Measurements from ENCODE around the gene ZDHHC9. TPM values are rescaled to one million over a fixed set of nuclear protein-coding genes. Genes with fewer than 3 reads are reported as not detected.

ZDHHC9 gene
- total and polyA plus RNA-seq, 2 donors from 2014 or later: 24.5 to 31.4 TPM

DNA sequence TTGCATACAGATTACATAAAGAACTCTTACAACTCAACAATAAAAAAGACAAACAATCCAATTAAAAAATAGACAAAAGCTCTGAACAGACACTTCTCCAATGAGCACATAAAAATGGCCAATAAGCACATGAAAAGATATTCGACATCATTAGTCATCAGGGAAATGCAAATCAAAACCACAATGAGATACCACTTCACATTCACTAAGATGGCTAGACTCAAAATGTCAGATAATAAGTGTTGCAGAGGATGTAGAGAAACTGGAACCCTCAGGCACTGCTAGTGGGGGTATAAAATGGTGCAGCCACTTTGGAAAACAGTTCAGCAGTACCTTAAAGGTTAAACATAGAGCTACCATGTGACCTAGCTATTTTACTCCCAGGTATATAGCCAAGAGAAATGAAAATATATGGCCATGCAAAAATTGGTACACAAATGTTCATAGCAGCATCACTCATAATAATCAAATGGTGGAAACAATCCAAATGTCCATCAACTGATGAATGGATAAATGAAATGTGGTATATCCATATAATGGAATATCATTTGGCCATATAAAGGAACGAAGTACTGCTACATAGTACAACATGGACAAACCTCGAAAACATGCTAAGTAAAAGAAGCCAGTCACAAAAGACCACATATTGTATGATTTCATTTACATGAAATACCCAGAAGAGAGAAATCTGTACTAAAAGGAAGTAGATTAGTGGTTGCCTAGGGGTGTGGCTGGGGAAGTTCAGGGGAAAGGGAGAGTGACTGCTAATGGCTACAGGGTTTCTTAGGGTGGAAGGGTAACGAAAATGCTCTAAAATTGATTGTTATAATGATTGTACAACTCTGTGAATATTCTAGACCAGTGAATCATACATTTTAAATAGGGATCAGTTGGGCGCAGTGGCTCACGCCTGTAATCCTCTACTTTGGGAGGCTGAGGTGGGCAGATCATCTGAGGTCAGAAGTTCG is 34.6 kb downstream of the ZDHHC9 start:
- no peak for DNase-seq
- Histone ChIP-seq H3K4me3 (ENCODE audit: low read length in 3 of 3) (no peak overlapping the region), H3K27ac (ENCODE audit: low read depth in 2 of 2, low read length in 2 of 2) (no peak overlapping the region), H3K4me1 (ENCODE audit: control insufficient read depth in 2 of 3, insufficient read depth in 2 of 3, low read depth in 1 of 3, low read length in 3 of 3) (no peaks in the 10 kb centered on the region), H3K27me3 (ENCODE audit: control insufficient read depth, insufficient read depth, low read length) (no peaks in the 10 kb centered on the region), H3K9ac (ENCODE audit: low read length in 3 of 3) (no peak overlapping the region), H3K9me3 (ENCODE audit: control insufficient read depth in 2 of 3, insufficient read depth in 1 of 3, low read length in 3 of 3) (no peaks in the 10 kb centered on the region), H3K36me3 (ENCODE audit: control insufficient read depth in 2 of 3, insufficient read depth in 3 of 3, low read length in 3 of 3) (peaks cover 0 to 7% (median 0%) of the 10 kb centered on the region in 3 donors)
- TF ChIP-seq, protein P1, sequence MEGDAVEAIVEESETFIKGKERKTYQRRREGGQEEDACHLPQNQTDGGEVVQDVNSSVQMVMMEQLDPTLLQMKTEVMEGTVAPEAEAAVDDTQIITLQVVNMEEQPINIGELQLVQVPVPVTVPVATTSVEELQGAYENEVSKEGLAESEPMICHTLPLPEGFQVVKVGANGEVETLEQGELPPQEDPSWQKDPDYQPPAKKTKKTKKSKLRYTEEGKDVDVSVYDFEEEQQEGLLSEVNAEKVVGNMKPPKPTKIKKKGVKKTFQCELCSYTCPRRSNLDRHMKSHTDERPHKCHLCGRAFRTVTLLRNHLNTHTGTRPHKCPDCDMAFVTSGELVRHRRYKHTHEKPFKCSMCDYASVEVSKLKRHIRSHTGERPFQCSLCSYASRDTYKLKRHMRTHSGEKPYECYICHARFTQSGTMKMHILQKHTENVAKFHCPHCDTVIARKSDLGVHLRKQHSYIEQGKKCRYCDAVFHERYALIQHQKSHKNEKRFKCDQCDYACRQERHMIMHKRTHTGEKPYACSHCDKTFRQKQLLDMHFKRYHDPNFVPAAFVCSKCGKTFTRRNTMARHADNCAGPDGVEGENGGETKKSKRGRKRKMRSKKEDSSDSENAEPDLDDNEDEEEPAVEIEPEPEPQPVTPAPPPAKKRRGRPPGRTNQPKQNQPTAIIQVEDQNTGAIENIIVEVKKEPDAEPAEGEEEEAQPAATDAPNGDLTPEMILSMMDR (IDR thresholded peaks at IDR 0.05; ENCODE audit: borderline replicate concordance, extremely low read depth, insufficient read depth): no peak
- intact Hi-C loops (cut with DNase I): no loop called here
- FAIRE-seq: no peak

DNA sequence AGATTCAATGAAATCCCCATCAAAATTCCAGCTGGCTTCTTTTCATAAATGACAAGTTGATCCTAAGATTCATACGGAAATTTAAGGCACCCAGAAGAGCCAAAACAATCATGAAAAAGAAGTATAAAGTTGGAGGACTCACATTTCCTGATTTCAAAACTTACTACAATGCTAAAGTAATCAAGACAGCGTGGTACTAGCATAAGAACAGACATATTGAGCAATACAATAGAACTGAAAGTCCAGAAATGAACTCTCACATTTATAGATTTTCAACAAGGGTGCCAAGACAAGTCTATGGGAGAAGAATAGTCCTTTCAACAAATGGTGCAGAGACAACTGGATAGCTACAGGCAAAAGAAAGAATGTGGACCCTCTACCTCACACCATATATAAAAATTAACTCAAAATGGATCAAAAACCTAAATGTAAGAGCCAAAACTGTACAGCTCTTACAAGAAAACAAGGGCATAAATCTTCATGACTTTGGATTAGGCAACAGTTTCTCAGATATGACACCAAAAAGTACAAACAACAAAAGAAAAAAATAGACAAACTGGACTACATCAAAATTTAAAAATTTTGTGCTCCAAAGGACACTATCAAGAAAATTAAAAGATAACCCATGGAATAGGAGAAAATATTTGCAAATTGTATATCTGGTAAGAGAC is 35.4 kb downstream of the ZDHHC9 start:
- H3K36me3 ChIP-seq (ENCODE audit: control insufficient read depth in 2 of 3, insufficient read depth in 3 of 3, low read length in 3 of 3): peaks cover 0 to 6% (median 0%) of the 10 kb centered on the region in 3 donors
- H3K27ac ChIP-seq (ENCODE audit: low read depth in 2 of 2, low read length in 2 of 2): no peak overlapping the region
- H3K27me3 ChIP-seq (ENCODE audit: control insufficient read depth, insufficient read depth, low read length): no peaks in the 10 kb centered on the region
- intact Hi-C loops (cut with DNase I): no loop called here
- no peak overlapping the region for H3K9ac ChIP-seq (ENCODE audit: low read length in 3 of 3)
- no peak for FAIRE-seq
- no peak overlapping the region for H3K4me3 ChIP-seq (ENCODE audit: low read length in 3 of 3)
- no peaks in the 10 kb centered on the region for H3K4me1 ChIP-seq (ENCODE audit: control insufficient read depth in 2 of 3, insufficient read depth in 2 of 3, low read depth in 1 of 3, low read length in 3 of 3)
- no peak for DNase-seq
- TF ChIP-seq, protein P1 (IDR thresholded peaks at IDR 0.05; ENCODE audit: borderline replicate concordance, extremely low read depth, insufficient read depth): no peak
- H3K9me3 ChIP-seq (ENCODE audit: control insufficient read depth in 2 of 3, insufficient read depth in 1 of 3, low read length in 3 of 3): no peaks in the 10 kb centered on the region

DNA sequence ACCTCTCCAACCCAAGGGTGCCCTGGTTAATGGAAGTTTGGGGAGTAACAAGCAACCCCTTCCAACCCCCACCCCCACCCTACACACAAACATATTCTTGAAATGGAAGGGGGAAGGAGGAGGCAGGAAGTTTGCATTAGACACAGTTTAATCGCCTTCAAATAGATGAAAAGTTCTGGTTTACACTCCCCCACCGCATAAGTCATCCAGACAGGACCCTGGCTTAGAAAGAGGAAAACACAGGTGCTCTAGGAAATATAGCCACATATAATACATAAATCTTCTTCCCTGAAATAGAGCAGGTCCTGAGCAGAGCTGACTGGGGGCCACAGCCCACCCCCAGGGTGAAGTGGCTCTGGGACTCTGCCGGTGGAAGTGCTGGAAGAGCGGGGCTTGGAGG is 38.9 kb downstream of the ZDHHC9 start:
- Histone ChIP-seq H3K9me3 (ENCODE audit: control insufficient read depth in 2 of 3, insufficient read depth in 1 of 3, low read length in 3 of 3) (no peaks in the 10 kb centered on the region), H3K9ac (ENCODE audit: low read length in 3 of 3) (no peak overlapping the region), H3K36me3 (ENCODE audit: control insufficient read depth in 2 of 3, insufficient read depth in 3 of 3, low read length in 3 of 3) (no peaks in the 10 kb centered on the region), H3K27me3 (ENCODE audit: control insufficient read depth, insufficient read depth, low read length) (no peaks in the 10 kb centered on the region), H3K4me3 (ENCODE audit: low read length in 3 of 3) (no peak overlapping the region), H3K4me1 (ENCODE audit: control insufficient read depth in 2 of 3, insufficient read depth in 2 of 3, low read depth in 1 of 3, low read length in 3 of 3) (no peaks in the 10 kb centered on the region), H3K27ac (ENCODE audit: low read depth in 2 of 2, low read length in 2 of 2) (no peak overlapping the region)
- DNase-seq (peak in 3 of 5 donors; percentile 21 to 66 (median 57)), FAIRE-seq (no peak)
- TF ChIP-seq, protein P1 (IDR thresholded peaks at IDR 0.05; ENCODE audit: borderline replicate concordance, extremely low read depth, insufficient read depth): no peak
- intact Hi-C loops (cut with DNase I): no loop called here
